Neural cell (in vitro differentiated cells): ENCODE results near the gene FBXO2. TPM values are rescaled to one million over a fixed set of nuclear protein-coding genes. Genes with fewer than 3 reads are reported as not detected.

Source experiments
- H2AFZ ChIP-seq: fragments of 200-600, 300-800 bp; sonication (generic), shearing (Covaris generic); 2 replicates; pipeline ENCODE4 v1.6.0; 2014; ENCODE audit warnings: low read depth, mild to moderate bottlenecking, antibody characterized with exemption, low read length, moderate library complexity
- H3F3A ChIP-seq: fragments of 200-600 bp; shearing (Covaris generic); 2 replicates; pipeline ENCODE4 v1.6.1; 2016; ENCODE audit warnings: mild to moderate bottlenecking, moderate library complexity, mixed read lengths, antibody characterized with exemption, low read length; ENCODE audit not compliant: insufficient read depth, poor library complexity, severe bottlenecking
- H3K27ac ChIP-seq: fragments of 200-600, 300-800 bp; sonication (generic), shearing (Covaris generic); 2 replicates; pipeline ENCODE4 v1.5.1; 2014; ENCODE audit warnings: mild to moderate bottlenecking, low read length, moderate library complexity
- H3K27me3 ChIP-seq: fragments of 300-800, 200-600 bp; sonication (generic), shearing (Covaris generic); 2 replicates; pipeline ENCODE4 v1.6.0; 2014; ENCODE audit warnings: mild to moderate bottlenecking, low read depth, low read length, moderate library complexity; ENCODE audit not compliant: insufficient read depth
- H3K36me3 ChIP-seq: fragments of 300-800, 200-600 bp; sonication (generic), shearing (Covaris generic); 2 replicates; pipeline ENCODE4 v1.5.1; 2014; ENCODE audit warnings: mild to moderate bottlenecking, antibody characterized with exemption, low read length, moderate library complexity; ENCODE audit not compliant: insufficient read depth
- H3K4me2 ChIP-seq: fragments of 300-800, 200-600 bp; sonication (generic), shearing (Covaris generic); 2 replicates; pipeline ENCODE4 v1.6.0; 2014; ENCODE audit warnings: mild to moderate bottlenecking, low read length
- H3K4me3 ChIP-seq: fragments of 300-800, 200-600 bp; sonication (generic), shearing (Covaris generic); 2 replicates; pipeline ENCODE4 v1.5.1; 2014; ENCODE audit warnings: mild to moderate bottlenecking, low read length, moderate library complexity
- H3K79me2 ChIP-seq: fragments of 200-600 bp; shearing (Covaris generic); replicated peaks from 2 replicates; pipeline ENCODE4 v1.6.0; 2014; ENCODE audit warnings: mild to moderate bottlenecking, low read length, moderate library complexity; ENCODE audit not compliant: insufficient read depth
- H3K9ac ChIP-seq: fragments of 300-800, 200-600 bp; sonication (generic), shearing (Covaris generic); 2 replicates; pipeline ENCODE4 v1.6.1; 2016; ENCODE audit warnings: mild to moderate bottlenecking, low read length, mixed read lengths
- H3K9me2 ChIP-seq: fragments of 200-600 bp; shearing (Covaris generic); 2 replicates; pipeline ENCODE4 v1.6.1; 2016; ENCODE audit warnings: mild to moderate bottlenecking, low read length, mixed read lengths; ENCODE audit not compliant: insufficient read depth
- H3K9me3 ChIP-seq: fragments of 200-600, 300-800 bp; sonication (generic), shearing (Covaris generic); 2 replicates; pipeline ENCODE4 v1.6.1; 2016; ENCODE audit warnings: mild to moderate bottlenecking, mixed run types, low read length, moderate library complexity, mixed read lengths
- H4K20me1 ChIP-seq: fragments of 200-600 bp; shearing (Covaris generic); 2 replicates; pipeline ENCODE4 v1.6.1; 2016; ENCODE audit warnings: mild to moderate bottlenecking, mixed run types; ENCODE audit not compliant: insufficient read depth
- CTCF ChIP-seq: fragments of 450-650 bp; IDR thresholded peaks from 2 replicates; pipeline ENCODE4 v1.5.1; 2014; ENCODE audit warnings: antibody characterized with exemption, mild to moderate bottlenecking, moderate library complexity; ENCODE audit not compliant: poor library complexity, severe bottlenecking
- EP300 ChIP-seq: fragments of 450-650 bp; conservative IDR thresholded peaks from 2 replicates; pipeline ENCODE4 v1.6.1; 2014; ENCODE audit warnings: antibody characterized with exemption, mild to moderate bottlenecking, moderate library complexity; ENCODE audit not compliant: poor library complexity, severe bottlenecking
- EZH2 ChIP-seq: fragments of 200-600, 300-800 bp; shearing (Covaris generic), sonication (generic); IDR thresholded peaks from 2 replicates; pipeline ENCODE4 v1.6.1; 2014; ENCODE audit warnings: antibody characterized with exemption, low read length, borderline replicate concordance, mild to moderate bottlenecking; ENCODE audit not compliant: insufficient read depth, poor library complexity, severe bottlenecking
- MXI1 ChIP-seq: fragments of 450-650 bp; conservative IDR thresholded peaks from 2 replicates; pipeline ENCODE4 v1.6.1; 2014; ENCODE audit warnings: antibody characterized with exemption, mild to moderate bottlenecking; ENCODE audit not compliant: poor library complexity, severe bottlenecking
- POLR2AphosphoS5 ChIP-seq: IDR thresholded peaks from 2 replicates; pipeline ENCODE4 v1.6.1; 2012
- RAD21 ChIP-seq: fragments of 450-650 bp; conservative IDR thresholded peaks from 2 replicates; pipeline ENCODE4 v1.6.1; 2014; ENCODE audit warnings: antibody characterized with exemption, mild to moderate bottlenecking, moderate library complexity
- REST ChIP-seq: IDR thresholded peaks from 2 replicates; pipeline ENCODE4 v1.6.1; 2012; ENCODE audit warnings: borderline replicate concordance
- SMC3 ChIP-seq: fragments of 450-650 bp; conservative IDR thresholded peaks from 2 replicates; pipeline ENCODE4 v1.6.1; 2014; ENCODE audit warnings: antibody characterized with exemption, mild to moderate bottlenecking, moderate library complexity; ENCODE audit not compliant: poor library complexity
- TAF1 ChIP-seq: IDR thresholded peaks from 2 replicates; pipeline ENCODE4 v1.6.1; 2012; ENCODE audit warnings: low read depth
- polyA plus RNA-seq: library from polyadenylated mRNA; depleted of rRNA; stranded (reverse); fragments of >200 nt; gene quantifications from 2 replicates; pipeline ENCODE4 v1.2.3, GENCODE V29; 2014

Gene FBXO2
- polyA plus RNA-seq, 1 donor from 2014 or later, result 16.6 TPM

- Histone ChIP-seq H3K9ac (no peak overlapping the region), H3K36me3 (no peaks in the 10 kb centered on the region), H3K4me2 (no peak overlapping the region), H3K4me3 (no peak overlapping the region), H3K79me2 (no peaks in the 10 kb centered on the region), H3K9me2 (no peaks in the 10 kb centered on the region), H3K27ac (no peak overlapping the region), H3K9me3 (no peaks in the 10 kb centered on the region), H4K20me1 (no peaks in the 10 kb centered on the region), H2AFZ (no peak overlapping the region), H3K27me3 (no peaks in the 10 kb centered on the region), H3F3A (no peaks in the 10 kb centered on the region)
- no peak for TF ChIP-seq SMC3
- no peak for TF ChIP-seq RAD21
- TF ChIP-seq REST, result no peak
- TF ChIP-seq CTCF, result no peak
- no peak for TF ChIP-seq EP300
- no peak for TF ChIP-seq TAF1
- TF ChIP-seq POLR2AphosphoS5, result no peak
- no peak for TF ChIP-seq EZH2
- no peak for TF ChIP-seq MXI1
Observed at GRCh38 chr1:11640101-11640500, 14.1 kb downstream of the FBXO2 start.

- Histone ChIP-seq H3K4me2 (no peak overlapping the region), H3K9me3 (no peaks in the 10 kb centered on the region), H3K36me3 (no peaks in the 10 kb centered on the region)
Observed at GRCh38 chr1:11639372-11639771, 14.9 kb downstream of the FBXO2 start.

More at GRCh38 chr1:11639372-11639771, 14.9 kb downstream of the FBXO2 start:
- no peak overlapping the region for H2AFZ ChIP-seq
- TF ChIP-seq REST (no peak), RAD21 (no peak), POLR2AphosphoS5 (no peak), CTCF (no peak), MXI1 (no peak), EZH2 (no peak)
- no peaks in the 10 kb centered on the region for H3K79me2 ChIP-seq
- no peak overlapping the region for H3K9ac ChIP-seq
- no peaks in the 10 kb centered on the region for H3K27me3 ChIP-seq
- no peak overlapping the region for H3K27ac ChIP-seq
- no peaks in the 10 kb centered on the region for H4K20me1 ChIP-seq
- H3K4me3 ChIP-seq, result no peak overlapping the region
- H3K9me2 ChIP-seq, result no peaks in the 10 kb centered on the region
- H3F3A ChIP-seq, result no peaks in the 10 kb centered on the region
